GM15510 (cell line): ENCODE measurements around the gene CSNK1A1L.

ENCODE experiments used
- POLR2A ChIP-seq: IDR thresholded peaks from 3 replicates; pipeline ENCODE4 v1.6.1; 2011; ENCODE audit warnings: borderline replicate concordance; ENCODE audit not compliant: insufficient read length; ENCODE audit errors: extremely low read depth

The CSNK1A1L gene

DNA sequence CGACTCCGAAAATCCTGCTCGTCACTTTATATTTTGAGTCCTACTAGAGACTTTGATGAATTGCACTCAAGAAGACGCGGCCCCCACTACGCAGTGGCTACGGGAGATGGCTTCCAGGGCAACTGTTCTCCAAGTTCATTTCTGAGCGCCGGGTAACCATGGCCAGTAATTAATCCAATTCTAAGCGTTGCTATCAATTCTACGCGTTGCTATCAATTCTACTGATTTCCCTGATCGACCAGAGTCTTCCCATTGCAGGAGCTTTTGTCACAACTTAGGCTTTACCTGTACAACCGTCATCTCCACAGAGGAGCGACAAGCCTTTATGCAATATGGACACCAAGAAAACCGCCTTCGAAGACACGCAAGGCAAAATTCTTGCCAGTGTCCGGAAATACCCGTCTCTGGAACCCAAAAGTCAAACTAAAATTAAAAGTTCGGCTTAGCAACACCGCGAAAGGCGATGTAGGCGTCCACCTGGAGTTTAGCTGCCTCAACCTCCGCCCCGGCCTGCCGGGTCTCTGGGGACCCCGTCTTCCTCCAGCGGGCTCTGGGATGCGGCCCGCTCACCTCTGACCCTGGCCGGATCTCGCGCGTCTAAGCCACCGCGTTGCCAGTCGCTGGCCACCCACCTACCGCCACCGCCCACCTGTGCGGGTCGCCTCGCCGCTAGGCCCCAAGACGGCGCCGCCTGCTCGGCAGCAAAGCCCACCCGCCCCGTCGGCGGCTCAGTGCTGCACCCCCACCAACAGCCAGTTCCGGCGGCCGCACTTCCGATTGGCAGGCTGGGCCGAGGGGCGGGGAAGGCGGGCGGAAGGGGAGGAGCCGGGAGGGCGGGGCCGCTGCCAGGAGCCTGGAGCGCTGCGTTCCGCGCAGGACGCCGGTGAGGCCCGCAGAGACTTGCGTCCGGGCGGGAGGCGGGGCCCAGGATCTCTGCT lies 46.3 kb downstream of the CSNK1A1L start, which contains the start of gene SUPT20H:
TSS of gene SUPT20H (minus strand) at position 779 of the 938 bp plus-strand sequence. CDS start 8,198 bp downstream, outside the sequence.
- peak; percentile 86 for TF ChIP-seq POLR2A
